Measurements from ENCODE around the gene KCTD20.
"Not testable (repeated sequence)": the region's sequence is repeated elsewhere in the genome, so short reads cannot be mapped to it uniquely, and the experiment has no call there.

Gene KCTD20

DNA sequence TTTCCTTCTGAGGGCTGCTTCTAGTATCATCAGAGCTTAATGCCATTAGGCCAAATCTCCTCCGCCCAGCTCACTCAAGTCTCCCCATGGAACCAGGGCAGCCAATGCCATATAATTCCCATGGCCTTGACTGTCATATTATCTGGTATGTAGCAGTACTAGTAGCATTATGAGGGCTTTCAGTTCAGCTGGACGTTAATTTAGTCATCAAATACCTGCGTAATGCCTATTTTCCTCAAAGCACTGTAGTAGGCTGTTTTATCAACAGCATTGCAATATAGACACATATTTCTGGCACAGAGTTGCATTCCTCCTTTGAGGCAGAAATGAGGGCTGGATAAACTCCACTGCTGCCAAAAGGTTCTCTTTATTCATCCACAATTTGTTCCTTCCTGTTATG is 1.7 kb downstream of the KCTD20 start:
- peak; percentile 71 for DNase-seq

DNA sequence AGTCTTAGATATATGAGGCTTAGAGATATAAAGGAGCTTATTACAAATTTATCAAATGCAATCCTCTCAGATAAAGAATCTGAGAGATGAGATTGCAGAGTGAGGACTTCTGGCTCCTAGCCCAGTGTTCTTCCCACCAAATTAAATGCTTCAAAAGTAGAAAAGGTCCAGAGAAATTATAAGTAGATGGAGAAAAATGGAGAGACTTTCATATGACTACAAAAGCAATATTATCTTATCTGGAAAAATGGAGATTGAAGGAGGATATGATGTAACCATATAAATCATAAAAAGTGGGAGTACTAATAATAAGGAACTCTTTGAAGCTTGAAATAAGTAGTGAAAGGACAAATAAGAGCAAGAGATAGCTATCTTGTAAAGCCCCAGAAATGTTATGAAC is 2.8 kb downstream of the KCTD20 start:
- DNase-seq, result no peak

DNA sequence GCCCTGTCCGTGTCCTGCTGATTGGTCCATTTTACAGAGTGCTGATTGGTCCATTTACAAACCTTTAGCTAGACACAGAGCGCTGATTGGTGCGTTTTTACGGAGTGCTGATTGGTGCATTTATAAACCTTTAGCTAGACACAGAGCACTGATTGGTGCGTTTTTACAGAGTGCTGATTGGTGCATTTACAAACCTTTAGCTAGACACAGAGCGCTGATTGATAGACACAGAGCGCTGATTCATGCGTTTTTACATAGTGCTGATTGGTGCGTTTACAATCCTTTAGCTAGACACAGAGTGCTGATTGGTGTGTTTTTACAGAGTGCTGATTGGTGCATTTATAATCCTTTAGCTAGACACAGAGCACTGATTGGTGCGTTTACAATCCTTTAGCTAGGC is 6.4 kb downstream of the KCTD20 start:
- DNase-seq, result not testable (repeated sequence)

DNA sequence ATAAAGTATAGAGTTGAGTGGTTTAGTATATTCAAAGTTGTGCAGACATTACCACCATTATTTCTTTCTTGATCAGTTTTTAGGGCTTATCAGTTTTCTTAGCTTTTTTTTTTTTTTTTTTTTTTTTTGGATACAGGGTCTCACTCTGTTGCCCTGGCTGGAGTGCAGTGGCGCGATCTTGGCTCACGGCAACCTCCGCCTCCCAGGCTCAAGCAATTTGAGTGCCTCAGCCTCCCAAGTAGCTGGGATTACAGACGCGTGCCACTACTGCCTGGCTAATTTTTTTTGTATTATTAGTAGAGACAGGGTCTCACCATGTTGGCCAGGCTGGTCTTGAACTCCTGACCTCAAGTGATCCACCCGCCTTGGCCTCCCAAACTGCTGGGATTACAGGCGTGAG is 10.1 kb downstream of the KCTD20 start:
- DNase-seq, result not testable (repeated sequence)

DNA sequence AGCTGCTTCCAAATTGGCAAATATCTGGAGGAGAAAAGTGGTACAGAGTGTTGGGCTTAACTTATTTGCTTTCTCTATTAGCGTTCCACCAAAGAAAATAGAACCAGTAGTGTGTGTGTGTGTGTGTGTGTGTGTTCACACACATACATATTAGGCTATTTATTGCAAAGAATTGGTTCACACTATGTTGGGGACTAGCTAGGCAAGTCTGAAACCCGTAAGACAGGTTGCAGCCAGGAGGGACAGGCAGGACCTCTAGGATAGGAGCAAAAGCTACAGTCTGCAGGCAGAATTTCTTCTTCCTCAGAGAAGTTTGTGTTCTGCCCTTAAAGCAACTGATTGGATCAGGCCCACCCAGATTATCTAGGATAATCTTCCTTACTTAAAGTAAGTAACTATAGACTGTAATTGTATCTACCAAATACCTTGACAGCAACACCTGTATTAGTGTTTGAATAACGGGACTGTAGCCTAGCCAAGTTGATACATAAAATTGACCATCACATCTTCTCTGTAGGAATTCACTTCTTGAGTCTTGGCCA is 12.8 kb downstream of the KCTD20 start:
- DNase-seq, result no peak

DNA sequence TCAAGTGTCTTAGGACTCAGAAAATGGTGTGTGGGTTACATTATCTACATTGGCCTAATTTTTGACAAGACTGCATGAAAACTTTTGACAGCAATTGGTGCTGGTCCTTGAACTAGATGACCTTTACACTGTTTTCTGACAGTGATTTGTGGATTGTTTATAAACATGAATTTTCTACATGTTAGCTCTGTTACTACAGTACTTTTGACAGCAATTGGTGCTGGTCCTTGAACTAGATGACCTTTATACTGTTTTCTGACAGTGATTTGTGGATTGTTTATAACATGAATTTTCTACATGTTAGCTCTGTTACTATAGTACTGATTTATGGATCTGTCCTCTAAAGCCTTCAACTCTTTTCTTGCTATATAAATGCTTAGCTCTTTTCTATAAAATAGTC is 16.7 kb downstream of the KCTD20 start:
- no peak for DNase-seq

DNA sequence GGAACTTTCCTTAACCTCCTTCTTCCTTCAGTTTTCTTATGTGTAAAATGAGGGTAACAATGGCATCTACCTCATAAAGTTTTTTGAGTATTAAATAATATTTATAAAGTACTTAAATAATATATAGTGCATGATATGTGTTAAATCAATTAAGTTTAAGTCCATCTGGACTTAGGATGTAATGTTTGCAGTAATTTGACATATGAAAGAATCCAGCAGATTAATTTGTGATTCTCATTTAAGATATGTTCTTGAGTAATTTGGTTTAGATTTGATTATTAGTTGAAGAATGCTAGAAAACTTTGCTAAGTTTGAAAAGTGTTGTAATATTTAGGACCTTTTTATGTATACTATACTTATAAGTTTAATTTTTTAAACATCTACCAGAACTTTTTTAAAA is 18.1 kb downstream of the KCTD20 start:
- DNase-seq, result no peak

DNA sequence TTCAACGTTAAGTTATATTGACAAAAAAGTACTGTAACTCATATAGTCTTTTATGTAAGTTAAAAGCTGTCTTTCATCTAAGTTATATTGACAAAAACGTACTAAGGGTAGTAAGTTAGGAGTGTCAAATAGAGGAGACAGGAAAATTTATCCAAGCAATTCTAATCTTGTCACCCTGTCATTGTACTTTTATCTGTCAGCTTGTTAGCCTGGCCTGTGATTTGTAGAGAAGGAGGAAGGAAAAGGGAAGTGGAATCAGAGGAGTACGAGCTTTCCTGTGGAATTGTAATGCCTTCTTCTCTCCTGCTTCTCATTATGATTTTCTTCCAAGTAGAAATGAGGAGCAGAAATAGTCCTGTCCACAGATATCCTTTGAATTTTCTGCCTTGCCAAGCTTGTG is 18.8 kb downstream of the KCTD20 start:
- DNase-seq, result no peak

DNA sequence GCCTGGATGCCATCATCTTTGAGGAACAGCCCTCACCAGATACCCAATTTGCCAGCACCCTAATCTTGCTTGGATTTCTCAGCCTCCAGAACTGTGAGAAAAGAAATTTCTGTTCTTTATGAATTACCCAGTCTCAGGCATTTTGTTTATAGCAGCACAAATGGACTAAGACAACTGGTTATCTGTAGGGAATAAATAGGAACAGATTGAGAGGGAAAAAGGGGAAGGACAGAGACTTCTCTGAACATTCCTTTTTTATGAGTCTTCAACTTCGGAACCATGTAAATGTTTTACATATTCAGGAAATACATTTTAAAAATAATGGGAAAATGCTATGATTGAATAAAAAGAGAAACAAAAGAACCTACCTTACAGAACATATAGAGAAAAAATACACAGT is 20.9 kb downstream of the KCTD20 start:
- peak; percentile 63 for DNase-seq

DNA sequence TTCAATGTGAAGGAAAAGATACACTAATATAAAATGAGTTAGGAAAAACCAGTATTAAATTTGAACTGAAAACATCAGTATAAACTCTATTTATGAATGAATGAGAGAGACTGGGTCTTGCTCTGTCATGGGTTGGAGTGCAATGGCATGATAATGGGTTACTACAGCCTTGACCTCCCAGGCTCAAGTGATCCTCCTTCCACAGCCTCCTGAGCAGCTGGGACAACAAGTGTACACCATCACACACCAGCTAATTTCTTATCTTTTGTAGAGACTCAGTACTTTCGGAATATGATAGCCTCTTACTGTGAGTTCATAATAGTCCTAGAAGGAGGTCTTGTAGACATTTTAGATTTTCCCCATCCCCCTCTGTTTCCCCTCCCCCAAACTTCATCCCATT is 21.4 kb downstream of the KCTD20 start:
- no peak for DNase-seq

DNA sequence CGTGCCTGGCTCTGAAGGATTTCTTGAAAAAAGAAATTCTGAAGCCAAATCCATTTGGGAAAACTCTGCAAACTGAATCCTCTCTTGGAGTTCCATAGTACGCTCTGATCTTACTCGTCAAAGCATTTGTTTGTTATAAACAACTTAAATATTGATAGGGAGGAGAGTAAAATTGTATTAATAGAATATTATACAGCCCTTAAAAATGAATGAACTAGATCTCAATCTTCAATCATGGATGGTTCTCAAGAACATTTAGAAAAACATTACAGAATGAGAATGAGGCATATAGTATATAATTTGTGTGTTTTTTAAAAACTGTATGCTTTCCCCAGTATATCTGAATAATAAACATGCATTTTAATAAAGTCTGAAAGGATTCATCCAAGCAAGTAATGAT is 24.8 kb downstream of the KCTD20 start:
- no peak for DNase-seq

DNA sequence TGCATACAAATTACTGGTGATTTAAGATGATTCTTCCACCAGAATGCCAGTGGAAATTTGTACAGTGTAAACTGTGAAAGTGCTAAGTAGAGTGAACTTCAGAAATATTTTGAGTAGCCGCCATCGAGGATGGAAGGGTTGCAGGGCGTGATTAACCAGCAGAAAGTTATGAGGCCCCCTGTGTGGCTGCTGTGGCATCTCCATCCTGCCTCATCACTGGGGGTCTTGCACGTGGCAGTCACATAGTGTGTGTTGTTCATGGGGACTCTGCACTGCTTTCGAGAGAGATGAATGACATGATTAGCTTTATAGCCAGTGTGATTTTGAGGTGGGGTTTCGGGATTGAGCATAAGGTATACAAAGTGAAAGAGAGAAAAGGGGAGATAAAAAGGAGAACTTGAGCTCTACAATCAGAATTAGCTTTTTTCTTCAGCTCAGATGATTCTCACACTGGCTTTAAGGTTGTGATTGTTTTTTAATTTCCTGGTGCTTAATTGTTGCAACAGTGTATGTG is 26.4 kb downstream of the KCTD20 start:
- no peak for DNase-seq

DNA sequence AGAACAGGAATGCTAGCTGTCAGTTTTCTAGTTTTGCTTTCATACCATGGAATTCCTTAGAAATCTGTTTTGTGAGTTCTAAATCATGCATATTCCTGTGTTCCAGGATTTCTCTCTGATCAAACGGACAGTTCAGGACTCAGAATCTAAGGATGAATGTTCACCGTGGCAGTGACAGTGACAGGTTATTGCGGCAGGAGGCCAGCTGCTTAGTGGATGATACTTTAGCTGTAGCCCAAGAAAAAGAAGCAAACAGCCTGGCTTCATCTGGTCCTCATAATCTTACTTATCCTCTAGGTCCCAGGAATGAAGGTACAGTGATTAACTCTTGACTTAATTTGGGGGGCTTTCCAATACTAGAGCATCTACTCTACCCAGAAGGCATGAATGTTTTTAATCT is 27.1 kb downstream of the KCTD20 start:
- no peak for DNase-seq

DNA sequence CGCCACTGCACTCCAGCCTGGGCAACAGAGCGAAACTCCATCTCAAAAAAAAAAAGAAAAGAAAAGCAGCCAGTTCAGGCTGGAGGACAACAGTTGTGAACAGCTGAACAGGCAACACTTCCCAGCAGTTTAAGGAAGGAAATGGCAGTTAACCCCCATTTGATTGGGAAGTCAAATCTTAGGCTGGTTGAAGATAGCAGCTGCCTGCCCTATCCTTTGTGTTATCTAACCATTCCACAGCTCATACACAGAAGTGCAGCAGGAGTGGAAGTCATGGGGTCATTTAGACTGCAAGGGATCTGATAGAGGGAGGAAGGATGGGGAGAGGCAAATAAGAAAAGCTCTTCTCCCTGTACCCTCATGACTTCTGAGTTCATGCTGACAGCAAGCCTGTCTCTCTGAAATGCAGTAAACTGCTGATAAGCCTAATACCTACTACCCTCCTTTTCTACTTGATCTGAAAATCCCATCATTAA is 35.3 kb downstream of the KCTD20 start:
- DNase-seq, result no peak

DNA sequence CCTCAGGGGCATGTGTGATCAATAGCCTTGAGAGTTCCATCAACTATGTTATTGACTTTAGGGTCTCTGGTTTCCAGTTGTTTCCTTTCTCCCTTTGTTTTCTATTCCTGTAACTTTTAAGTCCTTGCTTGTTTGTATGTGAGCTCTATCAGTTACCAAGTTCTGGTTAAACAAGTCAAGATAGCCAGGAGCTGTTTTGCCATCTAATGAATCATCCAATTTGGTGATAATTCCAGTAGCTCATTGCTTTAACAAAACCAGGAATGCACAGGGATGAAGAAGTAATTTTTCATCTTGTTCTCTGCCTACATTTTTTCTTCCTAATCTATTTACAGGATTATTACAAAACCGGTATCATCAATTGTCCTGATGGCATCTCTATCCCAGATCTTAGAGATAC is 36.5 kb downstream of the KCTD20 start:
- DNase-seq, result no peak

DNA sequence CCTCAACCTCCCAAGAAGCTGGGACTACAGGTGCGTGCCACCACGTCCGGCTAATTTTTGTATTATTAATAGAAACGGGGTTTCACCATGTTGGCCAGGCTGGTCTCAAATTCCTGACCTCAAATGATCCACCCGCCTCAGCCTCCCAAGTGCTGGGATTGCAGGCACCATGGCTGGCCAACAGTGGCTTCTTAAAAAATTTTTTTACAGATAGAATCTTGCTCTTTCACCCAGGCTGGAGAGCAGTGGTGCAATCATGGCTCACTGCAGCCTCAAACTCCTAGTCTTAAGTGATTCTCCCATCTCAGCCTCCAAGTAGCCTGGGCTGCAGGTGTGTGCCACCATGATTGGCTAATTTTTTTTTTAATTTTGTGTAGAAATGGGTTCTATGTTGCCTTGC is 40.5 kb downstream of the KCTD20 start:
- DNase-seq, result not testable (repeated sequence)

DNA sequence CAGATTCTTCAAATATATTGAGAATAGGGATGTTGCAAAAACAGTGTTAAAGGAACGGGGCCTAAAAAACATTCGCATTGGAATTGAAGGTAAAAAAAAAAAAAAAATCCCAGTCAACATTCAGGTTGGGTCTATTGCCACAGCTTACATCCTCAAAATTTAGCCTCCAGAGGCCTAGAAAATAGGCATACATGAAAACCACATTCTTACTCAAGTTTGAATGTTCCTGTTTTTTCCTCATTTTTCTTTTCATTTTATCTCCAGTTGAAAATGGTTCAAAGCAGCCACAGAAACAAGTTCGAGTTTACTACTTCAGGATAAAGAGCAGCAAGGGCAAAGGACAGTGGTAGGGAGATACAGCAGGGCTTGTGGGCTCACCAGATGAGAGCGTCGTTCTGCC is 41.9 kb downstream of the KCTD20 start:
- DNase-seq, result no peak

DNA sequence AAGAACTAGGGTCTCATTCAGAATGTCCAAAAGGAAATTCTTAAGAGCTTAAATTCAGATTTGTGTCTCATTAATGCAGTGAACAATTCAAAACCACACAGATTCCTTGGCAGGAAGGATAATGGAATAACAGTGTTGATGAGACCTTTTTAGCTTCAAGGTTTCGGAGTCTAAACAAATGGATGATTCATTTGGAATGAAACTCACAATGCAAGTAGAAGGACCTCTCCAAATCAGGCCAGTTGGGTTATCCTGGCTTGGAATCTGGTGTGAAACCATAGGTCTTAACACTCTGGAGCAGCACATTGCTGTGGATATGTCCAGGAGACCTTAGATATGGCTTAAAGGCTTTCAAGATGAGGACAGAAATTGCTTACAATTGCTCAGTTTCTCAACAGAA is 44.9 kb downstream of the KCTD20 start:
- peak; percentile 39 for DNase-seq

DNA sequence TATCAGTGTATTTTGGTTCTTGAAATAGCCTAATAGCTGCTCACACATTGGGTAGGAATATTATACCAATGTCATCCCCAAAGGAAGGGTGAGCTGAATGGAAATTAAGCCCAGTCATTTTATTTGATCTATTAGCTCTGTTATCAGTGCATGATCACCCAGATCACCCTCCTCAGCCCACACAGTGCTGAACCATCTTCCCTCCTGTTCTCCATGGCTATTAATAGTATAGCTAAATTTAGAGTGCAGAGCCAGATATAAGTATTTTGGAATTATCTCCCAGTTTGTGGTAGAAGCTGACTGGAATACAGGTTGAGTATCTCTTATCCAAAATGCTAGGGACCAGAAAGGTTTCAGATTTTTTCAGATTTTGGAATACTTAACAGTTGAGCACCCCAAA is 45.4 kb downstream of the KCTD20 start:
- no peak for DNase-seq

DNA sequence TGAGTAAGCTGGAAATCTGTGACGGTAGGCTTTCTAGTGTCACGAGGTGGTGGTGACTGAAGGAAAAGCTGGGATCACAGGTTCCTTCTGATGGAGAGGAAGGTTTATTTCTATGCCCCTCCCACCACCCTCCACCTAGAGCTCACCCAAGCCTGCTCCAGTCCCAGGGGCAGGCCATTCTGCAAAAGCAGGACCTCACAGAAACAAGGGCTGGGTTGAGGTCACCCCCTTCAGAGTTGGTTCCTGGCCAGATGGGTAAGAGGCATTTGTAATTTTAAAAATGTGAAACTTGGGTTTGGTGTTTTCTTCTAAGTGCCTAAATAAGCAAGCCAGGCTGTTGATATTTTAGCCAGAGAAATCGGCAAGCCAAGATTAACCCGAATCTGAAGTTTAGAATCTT is 46.6 kb downstream of the KCTD20 start:
- no peak for DNase-seq

DNA sequence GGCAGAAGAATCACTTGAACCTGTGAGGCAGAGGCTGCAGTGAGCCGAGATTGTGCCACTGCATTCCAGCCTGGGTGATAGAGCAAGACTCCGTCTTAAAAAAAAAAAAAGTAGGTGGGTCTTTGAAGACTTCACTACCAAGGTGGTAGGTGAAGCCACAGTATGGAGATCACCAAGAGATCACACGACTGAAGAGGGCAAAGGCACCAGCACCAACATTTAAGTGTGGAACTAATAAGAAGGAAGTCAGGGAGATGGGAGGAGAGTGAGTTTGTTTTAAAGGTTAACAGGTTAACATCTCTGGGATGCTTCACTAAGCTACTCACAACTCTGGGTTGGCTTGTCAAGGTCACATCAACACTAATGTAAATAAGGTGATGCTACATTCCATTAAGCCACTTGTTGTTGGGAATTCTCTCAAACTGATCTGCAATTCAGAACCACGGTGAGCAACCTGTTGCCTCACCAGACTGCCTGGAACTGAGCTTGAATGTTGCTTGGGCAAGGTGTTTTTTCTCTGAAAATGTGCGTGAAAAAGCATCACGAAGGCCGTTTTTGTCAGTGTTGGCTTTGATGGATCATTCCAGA is 48.7 kb downstream of the KCTD20 start:
- peak; percentile 22 for DNase-seq

DNA sequence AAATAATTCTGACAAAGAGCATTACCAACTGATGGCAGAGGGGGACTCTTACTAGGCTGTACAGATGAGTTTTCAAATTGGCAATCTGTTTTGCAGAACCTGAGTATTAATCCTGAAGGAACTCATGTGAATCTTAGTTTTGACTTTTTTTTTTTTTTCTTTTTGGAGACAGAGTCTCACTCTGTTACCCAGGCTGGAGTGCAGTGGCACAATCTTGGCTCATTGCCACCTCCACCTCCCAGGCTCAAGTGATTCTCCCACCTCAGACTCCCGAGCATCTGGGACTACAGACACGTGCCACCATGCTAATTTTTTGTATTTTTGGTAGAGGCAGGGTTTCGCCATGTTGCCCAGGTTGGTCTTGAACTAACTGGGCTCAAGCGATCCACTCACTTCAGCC is 49.3 kb downstream of the KCTD20 start:
- no peak for DNase-seq

DNA sequence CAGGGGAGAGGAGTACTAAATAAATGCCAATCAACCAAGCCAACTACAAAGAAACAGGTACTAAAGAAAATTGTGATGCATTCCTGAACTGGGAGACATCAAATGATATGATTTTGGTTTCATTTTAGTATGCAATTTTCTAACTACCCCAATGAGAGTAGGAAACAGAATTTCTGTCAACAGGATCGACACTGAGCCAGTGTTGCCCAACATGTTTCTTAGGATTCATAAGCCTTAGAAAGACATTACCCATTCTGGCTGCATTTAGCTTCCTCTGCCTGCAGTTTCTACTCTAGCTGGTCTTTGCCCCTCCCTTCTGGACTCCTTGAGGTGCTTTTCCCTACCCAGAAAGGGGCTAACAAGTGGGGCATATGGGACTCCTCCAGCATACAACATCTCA is 49.8 kb downstream of the KCTD20 start:
- DNase-seq, result no peak

DNA sequence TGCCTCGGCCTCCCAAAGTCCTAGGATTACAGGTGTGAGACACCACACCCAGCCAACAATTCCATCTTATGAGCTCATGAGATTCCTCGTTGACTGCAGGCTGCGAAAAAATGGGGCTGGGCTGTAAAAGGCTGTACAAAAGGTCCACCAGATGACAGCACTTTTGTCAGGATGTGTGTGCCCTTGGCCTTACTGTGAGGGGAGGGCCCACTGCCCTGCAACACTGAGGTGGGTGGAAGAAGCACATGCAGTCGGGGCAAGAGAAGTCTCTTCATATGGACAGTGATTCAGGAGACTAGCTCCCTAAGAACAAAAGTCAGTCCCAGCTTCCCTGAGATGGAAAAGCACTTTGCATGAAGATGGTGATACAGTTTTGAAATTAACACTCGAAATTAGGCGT is 50.5 kb downstream of the KCTD20 start:
- DNase-seq, result no peak

DNA sequence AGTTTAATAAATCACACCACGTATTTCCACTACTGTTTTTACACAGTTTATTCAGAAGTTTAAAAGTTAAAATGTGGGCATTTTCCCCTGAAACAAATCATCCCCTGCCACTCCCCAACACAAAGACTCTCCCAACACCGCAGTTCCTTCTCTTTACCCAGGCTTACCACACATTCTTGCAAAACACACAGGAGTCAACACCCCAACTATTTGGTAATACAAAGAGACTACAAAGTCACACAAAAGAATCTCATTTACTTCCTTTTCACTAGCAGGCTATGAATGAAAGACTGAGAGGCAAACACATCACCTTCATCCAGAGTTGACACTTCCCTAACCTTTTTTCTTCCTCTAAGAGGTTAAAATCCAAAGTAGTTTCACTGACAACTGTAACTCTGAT is 51.1 kb downstream of the KCTD20 start:
- no peak for DNase-seq
